CD4-positive, alpha-beta T cell treated with Interleukin-10 for 1 hour (primary cell): ENCODE results near the gene BACH2.

ENCODE experiments used
- DNase-seq: peaks from one replicate; pipeline ENCODE4 v3.0.0-alpha.2; 2020

Gene BACH2

GRCh38 chr6:90021711-90022110, 274.9 kb downstream of the BACH2 start:
- DNase-seq, result no peak

GRCh38 chr6:90020746-90021145, 275.9 kb downstream of the BACH2 start:
- DNase-seq, result no peak

GRCh38 chr6:90019216-90019615, 277.4 kb downstream of the BACH2 start:
- no peak for DNase-seq

GRCh38 chr6:90015883-90016282, 280.8 kb downstream of the BACH2 start:
- DNase-seq, result no peak

- DNase-seq, result no peak
Measured at GRCh38 chr6:90008908-90009501, 287.6 kb downstream of the BACH2 start.

- DNase-seq, result no peak
Measured at GRCh38 chr6:90008189-90008907, 288.3 kb downstream of the BACH2 start.

GRCh38 chr6:90005048-90005827, 291.4 kb downstream of the BACH2 start:
- no peak for DNase-seq

GRCh38 chr6:90004511-90004910, 292.1 kb downstream of the BACH2 start:
- no peak for DNase-seq

- no peak for DNase-seq
Measured at GRCh38 chr6:90003941-90004340, 292.7 kb downstream of the BACH2 start.

- no peak for DNase-seq
Measured at GRCh38 chr6:90003069-90003795, 293.4 kb downstream of the BACH2 start.

GRCh38 chr6:90000864-90001731, 295.5 kb downstream of the BACH2 start:
- no peak for DNase-seq

GRCh38 chr6:89999945-90000825, 296.5 kb downstream of the BACH2 start:
- no peak for DNase-seq

GRCh38 chr6:89999154-89999553, 297.5 kb downstream of the BACH2 start:
- DNase-seq, result no peak

GRCh38 chr6:89997456-89998445, 298.9 kb downstream of the BACH2 start:
- DNase-seq, result no peak

- DNase-seq, result no peak
Measured at GRCh38 chr6:89993411-89993810, 303.2 kb downstream of the BACH2 start.

GRCh38 chr6:89992818-89993217, 303.8 kb downstream of the BACH2 start:
- no peak for DNase-seq

- DNase-seq, result no peak
Measured at GRCh38 chr6:89989742-89990141, 306.9 kb downstream of the BACH2 start.

GRCh38 chr6:89987830-89988229, 308.8 kb downstream of the BACH2 start:
- no peak for DNase-seq

- DNase-seq, result no peak
Measured at GRCh38 chr6:89987140-89987539, 309.5 kb downstream of the BACH2 start.

GRCh38 chr6:89986650-89987074, 310.0 kb downstream of the BACH2 start:
- DNase-seq, result no peak
